GM19099 (cell line): ENCODE results near the gene LRRC38.

Experiments used
- POLR2A ChIP-seq: IDR thresholded peaks from 3 replicates; pipeline ENCODE4 v1.6.1; 2011; ENCODE audit warnings: low read depth; ENCODE audit not compliant: insufficient read length; ENCODE audit errors: extremely low read depth

The LRRC38 gene, protein sequence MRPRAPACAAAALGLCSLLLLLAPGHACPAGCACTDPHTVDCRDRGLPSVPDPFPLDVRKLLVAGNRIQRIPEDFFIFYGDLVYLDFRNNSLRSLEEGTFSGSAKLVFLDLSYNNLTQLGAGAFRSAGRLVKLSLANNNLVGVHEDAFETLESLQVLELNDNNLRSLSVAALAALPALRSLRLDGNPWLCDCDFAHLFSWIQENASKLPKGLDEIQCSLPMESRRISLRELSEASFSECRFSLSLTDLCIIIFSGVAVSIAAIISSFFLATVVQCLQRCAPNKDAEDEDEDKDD

DNA sequence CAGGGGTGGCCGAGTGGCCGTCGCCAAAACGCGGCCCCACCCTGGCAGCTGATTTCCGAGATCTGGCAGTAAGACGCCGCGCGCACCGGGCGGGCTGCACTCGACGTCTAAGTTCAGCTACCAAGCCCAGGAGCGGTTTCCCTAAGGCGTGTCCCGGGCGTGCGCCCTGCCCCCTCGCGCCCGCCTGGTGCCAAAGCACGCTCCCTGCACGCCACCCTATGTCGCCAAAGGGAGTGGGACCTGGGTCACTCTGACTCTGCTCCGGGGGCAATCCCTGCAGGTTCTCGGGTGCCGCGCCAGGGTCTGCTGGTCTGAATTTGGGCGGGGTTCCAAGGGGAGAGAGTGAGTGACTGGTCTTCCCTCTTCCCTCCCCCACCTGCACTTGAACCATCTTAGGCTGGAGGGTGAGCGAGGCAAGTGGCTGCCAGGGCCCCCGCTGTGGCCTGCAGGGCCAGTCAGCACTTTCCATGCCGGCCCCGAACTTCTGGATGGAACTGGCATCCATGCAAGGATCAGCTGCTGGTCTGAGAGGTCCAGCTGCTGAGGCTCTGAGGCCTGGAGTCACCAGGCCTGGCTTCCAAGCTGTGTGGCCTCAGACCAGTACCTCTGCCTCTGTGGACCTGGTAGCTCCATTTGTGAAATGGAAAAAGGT lies at the start of gene LRRC38:
Gene LRRC38 (minus strand): TSS at position 109 of the 652 bp plus-strand sequence. CDS start 410 bp downstream, outside the sequence.
- no peak for TF ChIP-seq POLR2A

DNA sequence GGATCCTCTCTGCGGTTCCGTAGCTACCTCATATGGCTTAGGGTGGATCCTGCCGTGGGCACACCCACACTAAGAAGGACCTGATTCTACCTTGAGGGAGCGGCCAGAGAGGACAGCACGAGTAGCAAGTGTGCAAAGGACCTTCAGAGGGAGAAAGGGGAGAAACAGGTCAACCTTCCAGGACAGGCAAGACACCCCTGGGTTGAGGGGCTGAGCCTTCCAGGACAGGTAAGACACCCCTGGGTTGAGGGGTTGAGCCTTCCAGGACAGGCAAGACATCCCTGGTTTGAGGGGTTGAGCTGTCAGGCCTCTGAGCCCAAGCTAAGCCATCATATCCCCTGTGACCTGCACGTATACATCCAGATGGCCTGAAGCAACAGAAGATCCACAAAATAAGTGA lies 46.7 kb upstream of the LRRC38 start:
- no peak for TF ChIP-seq POLR2A

DNA sequence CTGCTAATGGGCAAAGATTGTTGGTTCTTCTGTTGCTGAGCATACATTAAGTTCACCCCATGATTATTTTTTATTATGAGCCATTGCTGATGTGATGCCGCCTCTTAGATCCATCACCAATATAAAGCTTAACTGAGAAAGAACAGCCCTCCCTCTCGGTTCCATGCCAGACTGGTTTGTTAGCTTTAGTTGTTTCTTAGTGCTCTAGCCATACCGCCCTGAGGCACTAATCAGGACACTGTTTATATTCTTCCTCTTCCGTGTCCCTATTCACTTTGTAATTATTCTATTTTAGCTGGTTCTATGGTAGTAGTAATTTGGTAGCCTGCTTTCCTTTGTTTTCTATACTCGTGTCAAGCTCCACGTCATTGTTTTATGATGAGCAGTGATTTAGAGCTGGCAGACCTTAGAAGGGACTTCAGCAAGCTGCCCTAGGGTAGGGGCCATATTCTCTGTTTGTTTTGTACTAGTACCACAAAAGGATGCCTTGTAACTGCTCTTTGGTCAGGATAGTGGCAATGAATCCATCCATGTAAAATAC lies 42.5 kb upstream of the LRRC38 start:
- no peak for TF ChIP-seq POLR2A

DNA sequence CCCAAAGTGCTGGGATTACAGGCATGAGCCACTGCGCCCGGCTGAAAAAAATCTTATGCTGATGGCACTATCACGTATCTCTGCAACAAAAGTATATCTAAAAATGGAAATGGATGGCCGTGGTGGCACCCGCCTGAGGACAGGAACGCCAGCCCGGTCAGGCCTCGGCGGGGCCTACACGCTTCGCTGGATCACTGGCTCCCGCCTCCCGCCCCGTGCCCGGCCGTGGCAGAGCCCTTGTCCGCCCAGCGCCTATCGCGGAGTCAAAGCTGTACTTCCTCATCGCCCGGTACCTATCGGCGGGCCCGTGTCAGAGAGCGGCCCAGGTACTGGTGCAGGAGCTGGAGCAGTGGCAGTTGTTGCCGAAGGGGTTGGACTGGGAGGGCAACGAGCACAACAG lies 41.0 kb upstream of the LRRC38 start:
- TF ChIP-seq POLR2A = no peak

DNA sequence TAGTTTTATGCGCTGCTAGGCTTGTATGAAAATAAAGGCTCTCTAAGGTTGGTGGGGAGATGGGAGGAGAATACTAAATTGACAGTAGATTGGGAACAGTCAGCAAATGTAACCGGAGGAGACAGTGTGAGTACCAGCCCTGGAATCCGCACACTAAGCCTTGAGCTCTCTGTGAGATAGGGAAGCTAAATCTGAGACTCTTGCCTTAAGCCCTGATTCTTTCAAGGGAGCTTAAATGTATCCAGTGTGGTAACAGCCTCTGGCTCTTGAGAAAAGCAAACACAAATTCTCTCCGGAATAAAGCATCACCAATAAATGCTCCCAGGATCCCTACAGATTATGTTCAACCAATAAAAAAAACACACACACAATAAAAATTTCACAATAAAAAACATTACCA lies 36.9 kb upstream of the LRRC38 start:
- TF ChIP-seq POLR2A = no peak

DNA sequence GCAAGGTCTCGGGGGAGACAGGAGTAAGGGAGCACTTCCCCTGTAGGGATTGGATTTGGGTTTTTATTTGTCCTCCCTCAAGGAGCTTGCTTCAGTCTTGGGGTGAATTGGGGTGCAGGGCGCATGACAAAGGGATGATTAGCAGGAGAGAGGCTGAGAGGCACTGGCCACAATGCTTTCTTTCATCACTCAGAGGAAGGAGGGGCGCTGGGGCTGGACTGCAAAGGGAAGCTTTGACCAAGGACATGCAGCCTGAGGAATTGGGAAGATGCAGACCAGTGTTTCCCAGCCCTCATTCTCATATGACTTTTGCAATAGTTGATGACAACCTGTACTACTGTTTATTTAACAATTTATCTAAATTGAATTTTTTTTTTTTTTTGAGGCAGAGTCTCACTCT lies 35.7 kb upstream of the LRRC38 start:
- no peak for TF ChIP-seq POLR2A

DNA sequence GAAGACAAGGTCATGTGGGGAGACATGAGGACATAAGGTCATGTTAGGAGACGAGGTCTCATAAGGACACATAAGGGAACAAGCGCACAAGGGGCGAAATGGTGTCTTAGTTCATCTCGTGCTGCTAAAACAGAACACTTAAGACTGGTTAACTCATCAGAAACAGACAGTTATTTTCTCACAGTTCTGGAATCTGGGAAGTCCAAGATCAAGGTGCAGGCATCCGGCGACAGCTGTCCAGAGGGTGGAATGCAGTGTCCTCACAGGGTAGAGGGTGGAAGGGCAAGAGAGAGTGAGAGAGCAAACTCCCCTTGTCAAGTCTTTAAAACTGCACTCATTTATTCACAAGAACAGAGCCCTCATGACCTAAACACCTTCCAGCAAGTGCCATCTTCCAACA lies 35.2 kb upstream of the LRRC38 start:
- no peak for TF ChIP-seq POLR2A

DNA sequence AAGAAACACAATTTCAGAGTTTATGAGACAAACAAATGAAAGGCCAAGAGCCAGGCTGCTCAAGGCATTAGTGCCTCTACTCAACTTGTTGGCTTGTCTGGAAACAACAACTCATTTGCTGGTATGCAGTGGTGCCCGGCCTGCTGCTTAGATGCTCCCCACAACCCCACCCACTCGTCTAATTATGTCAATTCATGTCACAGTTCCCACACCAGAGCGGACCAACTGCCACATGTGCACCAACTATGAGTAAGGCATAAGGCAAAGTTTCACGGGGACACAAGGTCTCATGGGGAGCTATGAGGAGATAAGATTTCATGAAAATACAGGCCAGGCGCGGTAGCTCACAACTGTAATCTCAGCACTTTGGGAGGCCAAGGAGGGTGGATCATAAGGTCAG lies 34.5 kb upstream of the LRRC38 start:
- TF ChIP-seq POLR2A = no peak

DNA sequence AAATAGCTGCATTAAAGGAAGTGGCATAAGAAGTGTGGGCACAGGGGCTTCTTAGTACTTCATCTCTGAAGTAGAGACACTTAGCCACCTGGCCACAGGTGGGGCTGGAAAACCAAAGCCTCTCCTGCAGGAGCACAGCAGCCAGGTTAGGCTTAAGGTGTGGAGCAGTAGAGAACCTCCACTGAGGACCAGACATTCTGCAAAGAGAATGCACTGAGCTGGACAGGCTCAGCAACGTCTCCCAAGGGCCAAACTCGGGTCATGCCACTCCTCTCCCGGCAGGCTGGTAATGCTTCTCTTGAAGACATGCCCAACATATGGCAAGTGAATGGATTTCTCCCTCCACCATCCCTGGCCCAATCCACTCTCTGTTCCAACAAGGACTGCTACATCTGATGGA lies 33.0 kb upstream of the LRRC38 start:
- no peak for TF ChIP-seq POLR2A

DNA sequence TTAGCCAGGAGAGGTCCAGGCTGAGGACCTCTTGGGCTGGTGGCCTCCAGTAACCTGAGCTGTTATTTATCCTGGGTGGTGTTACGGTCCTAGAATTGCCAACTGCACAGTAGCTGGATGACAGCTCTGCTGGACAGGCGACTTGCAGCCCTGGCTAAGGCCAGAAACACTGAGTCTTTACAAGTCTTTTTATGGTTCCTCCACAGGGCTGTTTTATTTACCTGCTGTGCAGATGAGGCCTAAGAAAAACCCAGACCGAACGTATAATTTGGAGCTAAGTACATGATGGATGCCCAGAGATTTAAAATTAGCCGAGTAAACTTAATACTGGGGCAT lies 30.4 kb upstream of the LRRC38 start:
- TF ChIP-seq POLR2A = no peak

DNA sequence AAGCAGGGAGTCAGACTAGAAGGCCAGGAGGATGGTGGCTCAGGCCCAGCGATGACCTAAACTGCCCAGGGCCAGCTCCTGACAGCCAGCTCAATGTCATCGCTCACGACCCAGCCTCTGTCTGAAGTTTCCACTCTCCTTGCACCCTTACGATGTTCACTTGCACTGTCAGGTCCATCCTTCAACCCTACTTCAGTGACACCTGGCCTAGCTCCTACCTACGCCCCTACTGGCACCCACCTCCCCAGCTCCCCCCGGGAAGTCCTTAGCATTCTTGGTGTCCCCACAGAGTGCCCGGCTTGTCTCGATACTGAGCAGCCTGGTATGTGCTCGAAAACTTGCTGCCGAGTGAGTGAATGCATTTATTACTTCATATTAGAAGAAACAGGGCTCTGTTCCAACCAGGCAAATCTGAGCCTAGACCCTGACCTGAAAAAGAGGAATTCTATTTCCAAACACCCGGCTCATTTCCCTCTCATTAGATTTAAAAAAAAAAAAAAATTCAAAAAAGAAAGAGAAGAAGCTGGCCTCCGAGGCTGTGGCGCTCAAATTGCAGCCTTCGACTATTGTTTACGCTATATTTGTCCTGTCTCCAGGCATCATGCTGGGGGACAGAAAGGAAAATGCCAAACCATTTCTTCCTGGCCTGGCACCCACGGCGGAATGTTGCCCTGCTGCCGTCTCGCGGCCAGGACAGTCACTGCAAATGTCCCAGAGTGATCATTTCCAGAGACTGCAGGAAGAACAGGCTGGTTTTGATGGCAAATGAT lies 29.8 kb upstream of the LRRC38 start:
- TF ChIP-seq POLR2A = no peak

DNA sequence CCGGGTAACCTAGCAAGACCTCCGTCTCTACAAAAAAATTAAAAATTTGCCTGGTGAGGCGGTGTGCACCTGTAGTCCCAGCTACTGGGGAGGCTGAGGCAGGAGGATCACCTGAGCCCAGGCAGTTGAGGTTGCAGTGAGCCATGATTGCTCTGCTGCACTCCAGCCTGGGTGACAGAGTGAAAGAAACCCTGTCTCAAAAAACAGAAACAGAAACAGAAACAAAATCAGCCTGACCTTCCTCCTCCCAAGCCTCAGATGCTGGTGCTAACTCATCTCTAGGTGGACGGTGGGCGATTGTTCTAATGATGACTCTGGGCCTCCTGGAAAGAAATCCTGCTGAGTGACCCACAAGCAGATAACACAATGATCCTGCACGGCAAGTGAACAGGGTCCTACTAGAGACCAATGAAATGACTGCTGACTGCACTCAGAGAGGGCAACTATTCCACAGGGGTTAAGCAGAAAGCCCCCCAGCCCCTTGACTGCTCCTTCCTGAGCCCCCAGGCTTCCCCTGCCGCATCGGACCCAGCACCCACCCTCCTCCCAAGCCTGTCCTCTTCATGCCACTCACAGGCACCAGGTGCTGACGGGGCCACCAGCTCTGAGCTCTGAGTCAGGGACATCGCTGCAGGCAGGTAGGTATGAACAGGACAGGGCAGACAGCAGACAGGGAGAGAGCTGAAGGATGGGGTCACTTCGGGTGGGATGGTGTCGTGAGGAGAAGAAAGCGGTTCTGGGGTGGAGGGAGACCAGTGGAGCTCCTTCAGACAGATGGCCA lies 27.8 kb upstream of the LRRC38 start:
- TF ChIP-seq POLR2A = no peak

DNA sequence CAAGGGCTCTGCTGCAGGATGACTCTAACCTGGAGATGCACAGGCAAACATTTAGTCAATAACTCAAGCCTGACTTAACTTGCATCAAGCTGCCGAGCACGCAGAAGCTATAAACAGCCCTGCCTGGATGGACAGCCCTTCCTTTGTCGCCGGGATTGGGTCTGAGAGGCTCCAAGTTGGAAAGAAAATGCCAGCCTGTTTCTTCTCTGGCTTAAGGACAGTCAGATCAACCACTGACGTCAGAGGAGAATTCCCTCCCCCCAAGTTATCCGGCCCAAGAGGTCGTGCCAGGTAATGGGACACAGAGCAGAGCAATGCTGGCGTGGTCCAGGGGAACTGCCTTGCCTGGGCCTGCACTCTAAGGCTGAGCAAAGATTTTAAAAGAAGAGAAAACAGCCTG lies 27.1 kb upstream of the LRRC38 start:
- TF ChIP-seq POLR2A = no peak

DNA sequence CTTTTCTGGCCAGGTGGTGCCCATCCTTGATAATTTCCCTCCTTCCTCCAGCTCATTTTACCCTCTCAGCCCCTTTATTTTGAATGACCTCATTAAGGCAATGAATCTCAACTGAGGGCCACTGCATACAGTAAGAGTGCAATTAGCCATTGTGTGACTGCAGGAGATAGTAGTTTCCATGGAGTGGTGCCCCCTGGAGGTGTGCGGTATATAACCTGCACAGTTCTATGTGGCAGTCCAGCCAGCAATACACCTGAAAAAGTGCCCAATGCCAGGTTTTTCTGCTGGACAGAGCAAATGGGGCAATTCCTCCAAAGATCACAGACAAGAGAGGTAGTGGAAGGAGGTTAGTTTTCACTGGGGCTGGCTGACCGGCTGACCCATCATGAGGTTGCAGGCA lies 25.9 kb upstream of the LRRC38 start:
- TF ChIP-seq POLR2A = no peak

DNA sequence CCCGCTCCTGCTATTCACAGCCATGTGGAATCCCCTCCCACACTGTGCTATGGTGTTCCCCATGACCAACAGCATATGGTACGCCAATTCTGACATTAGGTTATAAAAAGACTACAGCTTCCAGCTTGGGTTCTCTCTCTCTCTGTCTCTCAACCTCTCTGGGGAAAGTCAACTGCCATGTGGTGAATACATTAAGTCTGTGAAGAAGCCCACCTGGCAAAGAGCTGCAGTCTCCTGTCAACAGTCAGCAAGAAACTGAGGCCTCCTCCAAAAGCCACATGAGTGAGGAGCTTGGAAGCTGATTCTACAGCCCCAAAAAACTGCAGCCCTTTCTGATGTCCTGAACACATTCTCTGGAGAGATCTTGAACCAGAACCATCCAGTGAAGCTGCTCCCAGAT lies 25.0 kb upstream of the LRRC38 start:
- TF ChIP-seq POLR2A = no peak

DNA sequence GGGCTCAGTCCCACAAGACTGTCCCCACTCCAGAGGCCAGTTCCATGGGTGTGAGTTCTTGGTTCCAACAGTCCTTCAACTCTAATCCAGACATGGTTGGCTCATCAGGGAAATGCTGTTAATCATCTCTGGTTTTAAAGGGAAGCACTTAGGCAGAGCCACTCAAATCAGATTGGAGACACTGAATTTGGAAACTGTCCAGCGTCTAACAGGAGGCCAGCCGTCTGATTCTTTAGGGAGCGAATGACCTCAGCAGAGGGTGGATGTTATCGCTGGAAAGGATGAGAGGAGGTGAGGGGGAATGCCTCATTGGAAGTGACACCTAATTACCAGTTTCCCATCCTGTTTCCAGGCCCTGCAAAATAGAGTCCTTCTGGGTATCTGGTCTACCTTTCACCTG lies 22.8 kb upstream of the LRRC38 start:
- no peak for TF ChIP-seq POLR2A

DNA sequence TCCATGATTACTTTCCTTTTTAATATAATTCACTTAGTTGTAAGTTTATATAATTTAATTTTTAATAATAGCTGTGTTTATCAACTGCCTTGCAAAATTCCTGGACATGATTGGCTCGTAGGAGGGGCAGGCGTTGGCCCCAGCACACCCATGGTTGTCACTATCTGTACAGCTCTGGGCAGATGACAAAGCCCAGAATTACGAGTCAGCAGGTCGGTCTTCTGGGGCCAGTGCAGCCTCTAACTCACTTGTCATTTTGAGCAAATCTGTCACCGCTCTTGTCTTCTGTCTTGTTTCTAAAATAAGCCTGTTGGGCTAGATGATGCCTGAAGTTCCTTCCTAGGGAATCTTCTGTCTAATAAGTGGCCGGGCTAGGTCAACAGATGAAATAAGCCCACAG lies 21.4 kb upstream of the LRRC38 start:
- TF ChIP-seq POLR2A = no peak
